Heart left ventricle (tissue), 13 donors: ENCODE data around the gene PYM1.

Source experiments
- POLR2A ChIP-seq, 2 donors: fragments of 450-650 bp; IDR thresholded peaks; one replicate each; pipeline ENCODE4 v1.6.1; 2017; ENCODE audit warnings: antibody characterized with exemption in 2 of 2, mild to moderate bottlenecking in 2 of 2, moderate library complexity in 2 of 2
- TF ChIP-seq, protein P1 (sequence below), 12 donors: fragments of 200-600 bp; sonication (generic) in 4 of 12; IDR thresholded peaks; one replicate each; pipeline versions ENCODE4 v1.5.0 to v1.8.0; 2018 to 2022; ENCODE audit warnings: antibody characterized with exemption in 12 of 12, mild to moderate bottlenecking in 5 of 12
- donor health status: ischemic (EF 13 %, LVEDD 7.1; RV severe dilation, severe dysfunction).
- donor health status: DM: no; HTN: yes; CAD: no.
- donor health status: DM: no; HTN: no; CAD: no.
- donor health status: ischemic (EF 25% LVEDD 6.9; RV normal size, moderate dysfunction).
- donor health status: ischemic (EF 25% LVEDD 5.7; RV mildly dilated, moderate dysfunction).
- donor health status: ischemic (EF 35%, LVEDD 5.7; RV mildly dilated, moderate dysfunction).
- donor health status: nonischemic (EF 11% LVEDD 7.7; RV severe dilation, severe dysfunction).
- donor health status: DM: yes; HTN: yes; CAD: no.
- donor health status: PGD.
- donor health status: ischemic (EF 29% LVEDD 5.4; RV normal size, mild dysfunction).
- donor health status: nonischemic (EF 23%, LVEDD 6.1; RV moderate dilation, normal function).

DNA sequence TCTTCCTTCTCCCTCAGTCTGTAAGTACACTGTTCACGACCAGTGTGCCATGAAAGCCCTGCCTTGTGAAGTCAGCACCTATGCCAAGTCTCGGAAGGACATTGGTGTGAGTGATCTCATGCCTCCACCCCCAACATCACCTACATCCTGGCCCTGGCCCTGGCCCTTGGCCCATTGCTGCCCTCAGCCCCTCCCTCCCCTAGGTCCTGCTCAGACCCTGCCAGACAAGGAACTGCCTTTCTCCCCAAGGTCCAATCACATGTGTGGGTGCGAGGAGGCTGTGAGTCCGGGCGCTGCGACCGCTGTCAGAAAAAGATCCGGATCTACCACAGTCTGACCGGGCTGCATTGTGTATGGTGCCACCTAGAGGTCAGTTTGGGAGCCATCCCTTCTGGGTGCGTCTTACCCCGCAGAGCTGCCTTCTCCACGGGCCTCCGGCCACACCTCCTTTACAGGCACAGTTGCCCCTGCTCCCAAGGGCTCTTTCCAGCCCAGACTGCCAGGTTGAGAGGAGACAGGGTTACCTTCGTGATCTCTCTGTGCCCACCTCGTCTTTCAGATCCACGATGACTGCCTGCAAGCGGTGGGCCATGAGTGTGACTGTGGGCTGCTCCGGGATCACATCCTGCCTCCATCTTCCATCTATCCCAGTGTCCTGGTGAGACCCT, 12.5 kb upstream of the PYM1 start:
- TF ChIP-seq, protein P1, sequence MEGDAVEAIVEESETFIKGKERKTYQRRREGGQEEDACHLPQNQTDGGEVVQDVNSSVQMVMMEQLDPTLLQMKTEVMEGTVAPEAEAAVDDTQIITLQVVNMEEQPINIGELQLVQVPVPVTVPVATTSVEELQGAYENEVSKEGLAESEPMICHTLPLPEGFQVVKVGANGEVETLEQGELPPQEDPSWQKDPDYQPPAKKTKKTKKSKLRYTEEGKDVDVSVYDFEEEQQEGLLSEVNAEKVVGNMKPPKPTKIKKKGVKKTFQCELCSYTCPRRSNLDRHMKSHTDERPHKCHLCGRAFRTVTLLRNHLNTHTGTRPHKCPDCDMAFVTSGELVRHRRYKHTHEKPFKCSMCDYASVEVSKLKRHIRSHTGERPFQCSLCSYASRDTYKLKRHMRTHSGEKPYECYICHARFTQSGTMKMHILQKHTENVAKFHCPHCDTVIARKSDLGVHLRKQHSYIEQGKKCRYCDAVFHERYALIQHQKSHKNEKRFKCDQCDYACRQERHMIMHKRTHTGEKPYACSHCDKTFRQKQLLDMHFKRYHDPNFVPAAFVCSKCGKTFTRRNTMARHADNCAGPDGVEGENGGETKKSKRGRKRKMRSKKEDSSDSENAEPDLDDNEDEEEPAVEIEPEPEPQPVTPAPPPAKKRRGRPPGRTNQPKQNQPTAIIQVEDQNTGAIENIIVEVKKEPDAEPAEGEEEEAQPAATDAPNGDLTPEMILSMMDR (IDR thresholded peaks at IDR 0.05): peak; percentile 87 to 94 (median 91)
- no peak for TF ChIP-seq POLR2A (IDR thresholded peaks at IDR 0.05)
